CD4-positive, alpha-beta T cell treated with Interleukin-4 for 1 hour (primary cell): ENCODE data around the gene IER3IP1.
"Not testable (repeated sequence)": the region's sequence is repeated elsewhere in the genome, so short reads cannot be mapped to it uniquely, and the experiment has no call there.

Source experiments
- DNase-seq, 2 donors: peaks; one replicate each; pipeline ENCODE4 v3.0.0-alpha.2; 2020 to 2022

IER3IP1 gene, protein sequence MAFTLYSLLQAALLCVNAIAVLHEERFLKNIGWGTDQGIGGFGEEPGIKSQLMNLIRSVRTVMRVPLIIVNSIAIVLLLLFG

DNA sequence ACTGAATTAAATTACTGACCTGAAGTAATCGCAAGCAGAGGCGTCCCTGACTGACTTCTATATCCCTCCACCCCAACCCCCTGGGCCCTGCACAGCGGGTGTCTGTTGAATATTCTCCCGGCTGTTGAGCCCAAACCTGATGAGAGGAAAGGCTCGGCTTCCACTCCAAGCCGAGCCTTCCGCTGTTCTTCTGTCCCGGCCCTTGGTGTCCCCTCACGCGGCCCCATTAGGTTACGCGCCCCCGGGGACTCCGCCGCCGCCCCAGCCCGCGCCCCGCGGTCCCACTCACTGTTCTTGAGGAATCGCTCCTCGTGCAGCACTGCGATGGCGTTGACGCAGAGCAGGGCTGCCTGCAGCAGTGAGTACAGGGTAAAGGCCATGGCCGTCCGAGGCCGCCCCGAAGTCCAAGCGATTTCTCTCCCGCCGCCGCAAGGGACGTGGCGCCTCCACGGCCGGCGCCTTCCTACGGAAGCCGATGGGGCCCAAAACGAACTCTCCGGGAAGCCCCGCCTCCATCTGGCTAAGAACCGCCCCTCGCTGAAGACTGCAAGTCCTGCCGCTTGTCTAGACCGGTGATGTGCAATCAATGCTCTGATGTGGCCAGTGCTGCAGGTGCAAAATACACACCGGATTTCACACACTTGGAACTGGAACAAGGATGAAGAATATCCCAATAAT lies at the start of gene IER3IP1:
TSS of gene IER3IP1 (minus strand) at position 467 of the 678 bp plus-strand sequence. CDS start at position 380, 87 bp downstream.
- DNase-seq, result peak; percentile 88 to 92

GRCh38 chr18:47215554-47216138 lies 39.5 kb upstream of the IER3IP1 start:
- peak in 1 of 2 donors; percentile 7 for DNase-seq

- DNase-seq, result no peak
These were observed 33.0 kb upstream of the IER3IP1 start for GRCh38 chr18:47209171-47209570.

DNA sequence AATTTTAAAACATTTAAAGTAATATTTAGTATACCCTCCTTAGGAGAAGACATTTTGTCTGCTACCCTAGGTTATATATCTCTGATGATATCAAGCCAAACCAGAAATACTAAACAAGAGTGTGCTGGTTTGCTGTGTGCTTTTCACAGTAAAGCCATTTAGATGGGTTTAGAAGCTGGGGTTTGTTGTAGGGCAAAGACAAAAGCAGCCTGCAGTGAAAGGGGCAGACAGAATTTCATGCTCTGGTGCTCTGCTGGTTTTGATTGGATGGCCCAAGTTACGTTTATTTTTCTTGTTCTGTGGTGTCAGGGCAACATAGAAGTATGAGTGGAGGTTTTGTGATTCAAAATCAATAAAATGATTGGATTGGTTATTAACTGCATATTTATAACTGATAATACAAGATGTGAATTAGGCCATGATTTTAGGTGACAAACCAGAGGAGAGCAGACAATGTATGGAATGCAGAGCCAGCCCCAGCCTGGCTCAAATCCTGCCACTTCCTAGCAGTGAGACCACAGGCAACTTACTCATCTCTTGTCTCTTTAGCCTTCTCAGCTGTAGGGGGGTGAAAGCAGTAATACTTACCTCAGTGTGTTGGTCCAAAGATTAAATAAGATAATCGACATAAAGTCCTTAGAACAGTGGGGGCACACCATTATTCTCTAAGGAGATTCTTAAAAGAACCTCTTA lies 30.9 kb upstream of the IER3IP1 start:
- DNase-seq, result no peak

DNA sequence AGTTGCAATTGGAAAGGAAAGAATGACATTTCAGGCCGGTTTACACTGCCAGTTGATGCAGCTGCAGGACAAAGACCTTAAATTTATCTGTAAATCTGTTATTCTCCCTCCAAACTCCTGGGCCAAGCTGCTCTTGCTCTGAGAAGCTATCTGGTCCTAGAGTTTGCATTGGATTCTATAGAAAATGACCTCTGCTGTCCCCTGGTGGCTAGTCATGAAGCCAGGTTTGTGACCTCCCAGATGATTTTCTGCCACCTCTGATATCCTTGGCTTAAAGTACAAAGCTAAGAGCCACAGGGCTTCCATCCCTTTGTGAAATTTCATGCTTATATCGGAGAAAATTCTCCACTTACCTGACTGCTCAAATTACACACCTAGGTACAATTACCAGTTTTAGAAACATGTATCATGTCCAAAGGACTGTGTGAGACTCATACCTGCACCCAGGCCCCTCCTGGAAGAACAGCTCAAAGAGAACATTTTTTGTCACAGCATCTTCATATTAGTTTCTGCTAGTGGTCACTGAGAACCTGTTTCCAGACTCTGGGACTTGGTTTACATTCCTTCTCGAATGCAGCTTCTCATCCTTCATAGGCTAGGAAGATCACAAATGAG lies 28.9 kb upstream of the IER3IP1 start:
- peak; percentile 12 to 49 for DNase-seq

GRCh38 chr18:47203626-47204464 lies 27.7 kb upstream of the IER3IP1 start:
- no peak for DNase-seq

- DNase-seq, result not testable (repeated sequence)
These were observed 19.8 kb upstream of the IER3IP1 start for GRCh38 chr18:47195961-47196360.

DNA sequence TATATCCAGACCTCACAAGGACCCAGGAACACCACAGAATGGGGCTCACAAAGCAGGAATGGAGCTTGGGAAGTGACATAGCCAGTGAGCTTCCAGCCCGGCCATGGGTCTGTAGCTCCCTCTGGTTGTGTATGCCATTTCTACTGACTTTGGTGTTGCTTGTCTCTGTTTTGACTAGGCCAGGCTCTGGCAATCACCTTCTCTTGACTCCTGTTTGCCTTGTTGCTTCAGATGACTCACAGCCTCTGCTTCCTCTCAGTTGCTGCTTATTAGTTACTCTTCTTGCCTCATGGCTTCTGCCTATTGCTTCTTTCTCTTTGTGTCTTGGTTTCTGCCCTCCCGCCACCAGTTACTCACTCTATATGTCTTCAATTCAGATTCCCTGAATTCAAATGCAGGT lies 15.8 kb upstream of the IER3IP1 start:
- DNase-seq, result no peak

DNA sequence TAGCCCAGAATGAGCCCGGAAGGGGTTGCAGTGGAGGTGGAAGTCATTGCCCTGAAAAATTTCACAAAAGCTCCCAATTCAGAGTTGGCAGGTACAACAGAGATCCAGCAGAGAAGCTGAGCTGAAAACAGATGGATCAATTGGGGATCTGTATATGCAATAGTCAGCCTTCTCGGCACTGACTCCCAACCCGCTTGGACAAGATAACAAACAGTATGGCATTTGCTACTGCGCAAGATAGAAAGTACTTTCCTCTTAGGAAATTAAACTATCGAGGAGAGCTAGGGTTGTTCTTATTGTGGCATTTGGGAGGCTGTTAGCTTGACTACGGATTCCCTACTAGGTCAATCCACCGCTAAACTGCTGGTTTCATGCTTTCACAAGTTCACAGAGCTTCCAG lies 11.6 kb upstream of the IER3IP1 start:
- no peak for DNase-seq

DNA sequence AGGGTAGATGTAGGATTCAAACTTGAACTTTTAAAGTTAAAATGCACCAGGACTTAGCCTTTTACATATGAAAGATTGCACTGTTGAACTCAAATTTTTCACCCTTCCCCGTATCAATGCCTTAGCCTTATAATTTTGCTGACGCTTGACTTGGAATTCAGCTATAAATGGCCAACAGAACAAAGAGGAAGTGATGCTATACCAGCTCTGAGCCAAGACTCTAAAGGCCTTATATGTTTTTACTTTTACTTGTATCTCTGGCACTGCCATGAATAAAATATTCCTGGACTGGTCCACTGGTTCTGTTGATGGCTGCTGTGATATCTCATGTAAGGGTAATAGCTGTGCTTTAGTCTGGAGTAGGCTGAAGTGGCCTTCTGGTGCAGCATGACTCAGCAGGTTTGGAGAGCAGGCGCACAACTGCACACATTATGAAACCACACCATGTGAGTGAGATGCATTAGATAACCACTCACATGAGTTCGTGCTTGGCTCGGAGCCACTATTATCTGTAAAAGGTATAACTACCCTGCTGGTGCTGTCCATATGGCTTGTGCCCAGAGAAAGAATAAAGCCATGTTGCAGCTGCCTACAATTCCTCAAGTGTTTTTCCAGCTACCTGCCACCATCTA lies 8.4 kb upstream of the IER3IP1 start:
- peak in 1 of 2 donors; percentile 15 for DNase-seq

DNA sequence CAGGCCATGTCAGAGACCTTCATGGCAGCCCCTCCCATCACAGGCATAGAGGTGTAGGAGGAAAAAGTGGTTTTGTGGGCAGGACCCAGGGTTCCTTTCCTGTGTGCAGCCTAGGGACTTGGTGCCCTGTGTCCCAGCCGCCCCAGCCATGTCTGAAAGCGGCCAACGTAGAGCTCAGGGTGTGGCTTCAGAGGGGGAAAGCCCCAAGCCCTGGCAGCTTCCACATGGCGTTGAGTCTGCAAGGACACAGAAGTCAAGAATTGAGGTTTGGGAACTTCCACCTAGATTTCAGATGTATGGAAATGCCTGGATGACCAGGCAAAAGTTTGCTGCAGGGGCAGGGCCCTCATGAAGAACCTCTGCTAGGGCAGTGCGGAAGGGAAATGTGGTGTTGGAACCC lies 6.0 kb upstream of the IER3IP1 start:
- DNase-seq, result not testable (repeated sequence)

DNA sequence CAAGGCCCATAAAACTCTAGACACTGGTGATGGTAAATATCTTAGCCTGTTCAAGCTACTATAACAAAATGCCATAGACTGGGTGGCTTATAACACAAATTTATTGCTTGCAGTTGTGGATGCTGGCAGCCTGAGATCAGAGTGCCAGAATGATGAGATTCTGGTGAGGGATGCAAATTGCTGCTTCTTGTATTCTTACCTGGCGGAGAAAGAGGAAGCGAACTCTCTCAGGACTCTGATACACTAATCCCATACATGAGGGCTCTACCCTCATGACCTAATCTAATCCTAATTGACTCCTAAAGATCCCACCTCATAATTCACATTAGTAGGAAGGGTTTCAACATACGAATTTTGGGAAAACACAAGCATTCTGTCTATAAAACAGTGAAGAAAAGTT lies 4.6 kb upstream of the IER3IP1 start:
- no peak for DNase-seq

- DNase-seq, result no peak
These were observed 3.4 kb upstream of the IER3IP1 start for GRCh38 chr18:47179520-47179919.

GRCh38 chr18:47175283-47175897 lies 774 bp downstream of the IER3IP1 start:
- no peak for DNase-seq

DNA sequence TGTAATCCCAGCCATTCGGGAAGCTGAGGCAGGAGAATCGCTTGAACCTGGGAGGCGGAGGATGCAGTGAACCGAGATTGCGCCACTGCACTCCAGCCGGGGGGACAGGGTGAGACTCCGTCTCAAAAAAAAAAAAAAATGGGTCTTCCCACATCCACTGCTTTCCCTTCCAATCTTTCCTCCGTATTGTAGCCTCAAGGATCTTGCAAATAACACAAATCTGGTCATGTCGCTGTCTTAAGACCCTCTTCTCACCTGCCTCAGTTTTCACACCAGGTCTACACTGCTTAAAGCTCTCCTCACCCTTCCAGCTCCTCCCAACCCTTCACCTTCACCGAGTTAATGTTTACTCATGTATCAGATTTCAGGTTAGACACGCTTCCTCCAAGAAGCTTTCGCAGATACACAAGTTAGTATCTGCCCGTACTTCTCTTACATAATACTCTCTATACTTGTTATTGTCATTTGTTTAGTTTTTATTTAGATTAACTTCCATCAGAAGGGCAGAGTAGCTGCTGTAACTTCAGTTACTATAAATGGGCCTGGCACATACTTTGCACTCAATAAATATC lies 1.5 kb downstream of the IER3IP1 start:
- DNase-seq, result no peak

- DNase-seq, result no peak
These were observed 3.7 kb downstream of the IER3IP1 start for GRCh38 chr18:47172476-47172875.

DNA sequence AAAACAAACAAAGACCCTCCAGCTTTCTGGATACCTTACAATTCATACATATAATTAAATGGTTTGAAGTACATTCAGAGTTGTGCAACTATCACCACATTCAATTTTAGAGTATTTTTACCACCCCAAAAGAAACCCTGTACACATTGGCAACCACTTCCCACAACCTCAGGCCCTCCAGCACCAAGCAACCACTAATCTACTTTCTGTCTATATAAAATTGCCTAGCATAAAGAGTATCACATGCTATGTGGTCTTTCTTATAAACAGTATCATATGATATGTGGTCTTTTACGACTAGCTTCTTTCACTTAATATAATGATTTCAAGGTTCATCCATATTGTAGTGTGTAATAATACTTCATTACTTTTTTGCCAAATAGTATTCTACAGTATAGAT lies 7.3 kb downstream of the IER3IP1 start:
- no peak for DNase-seq

- DNase-seq, result no peak
These were observed 7.7 kb downstream of the IER3IP1 start for GRCh38 chr18:47168509-47168908.

DNA sequence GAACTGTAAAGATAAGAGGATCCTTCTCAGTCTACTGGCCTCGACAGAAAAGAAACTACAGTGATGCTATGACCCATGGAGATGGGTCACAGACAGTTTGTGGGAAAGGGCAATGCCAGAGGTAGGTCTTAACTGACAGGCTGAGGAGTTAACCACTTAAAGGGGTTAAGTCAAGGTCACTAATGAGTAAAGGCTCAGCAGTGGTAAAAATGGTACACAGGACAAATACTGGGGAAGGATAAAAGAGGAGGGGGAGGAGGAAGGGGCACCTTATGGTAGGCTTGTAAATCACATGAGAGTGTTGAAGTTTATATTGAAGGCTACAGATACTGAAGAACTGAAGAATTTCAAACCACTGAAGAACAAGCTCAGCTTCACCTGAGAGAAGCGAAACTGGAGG lies 9.9 kb downstream of the IER3IP1 start:
- DNase-seq, result no peak

- DNase-seq, result no peak
These were observed 12.9 kb downstream of the IER3IP1 start for GRCh38 chr18:47163241-47163640.

GRCh38 chr18:47160256-47160655 lies 15.9 kb downstream of the IER3IP1 start:
- DNase-seq, result no peak
